Globus pallidus (tissue), 1 donor: ENCODE results near the gene TEX22.

Experiments
- DNase-seq: peaks from one replicate; pipeline ENCODE4 v3.0.0-alpha.2; 2015; ENCODE audit warnings: low spot score

TEX22 gene

GRCh38 chr14:105400016-105400415 lies 1.7 kb downstream of the TEX22 start:
- DNase-seq, result no peak

GRCh38 chr14:105401699-105402098 lies 3.4 kb downstream of the TEX22 start:
- no peak for DNase-seq

DNA sequence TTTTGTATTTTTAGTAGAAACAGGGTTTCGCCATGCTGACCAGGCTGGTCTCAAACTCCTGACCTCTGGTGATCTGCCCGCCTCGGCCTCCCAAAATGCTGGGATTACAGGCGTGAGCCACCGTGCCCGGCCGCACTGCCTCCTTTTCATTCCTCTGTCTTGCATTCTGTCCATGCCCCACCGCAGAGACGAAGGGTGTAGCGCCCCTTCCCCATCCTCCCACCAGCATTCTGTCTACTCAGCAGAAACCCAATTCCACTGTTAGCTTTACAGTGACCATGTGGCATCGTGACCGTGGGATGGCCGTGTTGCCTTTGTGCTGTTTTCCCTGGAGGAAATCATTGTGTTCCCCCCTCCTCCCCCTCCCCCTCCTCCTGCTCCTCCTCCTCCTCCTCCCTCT lies 10.3 kb downstream of the TEX22 start:
- no peak for DNase-seq

- no peak for DNase-seq
Measured at GRCh38 chr14:105409364-105409763, 11.0 kb downstream of the TEX22 start.

DNA sequence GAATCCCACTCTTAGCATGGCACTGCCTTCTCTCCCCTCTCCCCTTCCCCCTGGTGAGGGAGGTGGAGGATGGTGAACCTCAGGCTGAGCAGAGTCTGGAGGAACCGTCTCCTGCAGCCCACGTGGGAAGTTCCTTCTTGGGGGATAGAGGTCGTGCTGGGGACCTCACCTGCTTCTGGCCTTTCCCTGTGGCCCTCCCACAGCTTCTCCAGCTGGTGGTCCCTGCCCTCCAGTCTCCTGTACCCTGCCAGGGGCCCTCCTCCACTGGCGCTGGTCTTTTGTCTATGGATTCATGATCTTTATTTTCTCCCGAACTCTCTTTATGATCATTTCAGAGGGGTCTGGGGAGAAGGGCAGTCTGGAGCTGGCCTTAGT lies 12.3 kb downstream of the TEX22 start:
- no peak for DNase-seq

GRCh38 chr14:105411017-105411941 lies 12.9 kb downstream of the TEX22 start:
- DNase-seq, result no peak

DNA sequence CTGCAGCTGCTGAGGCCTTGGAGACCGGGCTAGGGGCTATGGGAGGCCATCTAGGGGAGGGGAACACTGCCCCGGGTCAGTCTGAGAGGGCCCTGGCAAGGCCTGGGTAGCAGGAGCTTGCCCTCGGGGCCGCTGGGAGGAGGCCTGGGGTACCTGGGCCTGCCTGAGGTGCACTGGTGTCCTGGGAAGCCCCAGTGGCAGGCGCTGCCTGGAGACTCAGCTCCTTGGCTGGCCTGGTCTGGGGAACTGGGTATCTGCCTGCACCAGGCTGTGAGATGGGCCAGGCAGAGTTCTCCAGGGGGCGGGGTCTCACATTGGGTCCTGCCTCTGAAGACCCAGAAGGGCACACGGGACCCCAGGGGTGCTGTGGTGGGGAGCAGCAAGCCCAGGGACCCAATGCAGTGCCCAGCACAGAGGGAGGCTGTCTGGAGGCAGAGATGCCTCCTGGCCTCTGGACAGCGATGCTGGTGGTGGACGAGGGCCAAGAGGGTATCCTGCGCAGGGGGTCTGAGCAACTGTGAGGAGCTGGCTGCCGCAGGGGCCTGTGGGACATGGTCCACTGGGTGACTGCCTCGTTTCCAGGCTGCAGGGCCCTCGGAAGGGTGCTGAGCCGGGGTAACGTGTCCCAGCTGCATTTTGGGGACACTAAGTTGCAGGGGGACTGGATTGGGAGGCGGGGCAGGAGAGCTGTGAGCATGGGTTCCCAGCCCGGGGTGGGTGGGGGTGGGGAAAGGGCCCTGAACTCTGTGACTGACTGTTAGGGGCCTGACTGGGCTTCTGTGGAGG lies 13.8 kb downstream of the TEX22 start:
- no peak for DNase-seq

- no peak for DNase-seq
Measured at GRCh38 chr14:105412771-105413543, 14.6 kb downstream of the TEX22 start.

DNA sequence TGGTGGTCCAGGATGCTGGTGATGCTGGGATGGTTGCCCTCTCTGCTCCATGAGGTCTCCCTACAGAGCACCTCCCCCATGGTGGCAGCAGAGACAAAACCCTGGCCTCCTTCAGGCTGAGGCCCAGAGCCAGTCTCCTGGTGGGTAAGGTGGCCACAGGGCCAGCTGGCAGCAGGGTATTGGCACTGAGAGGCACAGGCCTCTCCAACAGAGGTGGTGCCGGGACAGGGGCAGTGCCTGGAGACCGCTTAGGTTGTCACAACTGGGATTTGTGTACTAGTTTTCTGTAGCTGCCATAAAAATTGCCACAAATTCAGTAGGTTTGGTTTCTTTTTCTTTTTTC lies 15.2 kb downstream of the TEX22 start:
- DNase-seq, result peak; percentile 58

GRCh38 chr14:105414456-105415371 lies 16.4 kb downstream of the TEX22 start:
- DNase-seq, result peak; percentile 69

DNA sequence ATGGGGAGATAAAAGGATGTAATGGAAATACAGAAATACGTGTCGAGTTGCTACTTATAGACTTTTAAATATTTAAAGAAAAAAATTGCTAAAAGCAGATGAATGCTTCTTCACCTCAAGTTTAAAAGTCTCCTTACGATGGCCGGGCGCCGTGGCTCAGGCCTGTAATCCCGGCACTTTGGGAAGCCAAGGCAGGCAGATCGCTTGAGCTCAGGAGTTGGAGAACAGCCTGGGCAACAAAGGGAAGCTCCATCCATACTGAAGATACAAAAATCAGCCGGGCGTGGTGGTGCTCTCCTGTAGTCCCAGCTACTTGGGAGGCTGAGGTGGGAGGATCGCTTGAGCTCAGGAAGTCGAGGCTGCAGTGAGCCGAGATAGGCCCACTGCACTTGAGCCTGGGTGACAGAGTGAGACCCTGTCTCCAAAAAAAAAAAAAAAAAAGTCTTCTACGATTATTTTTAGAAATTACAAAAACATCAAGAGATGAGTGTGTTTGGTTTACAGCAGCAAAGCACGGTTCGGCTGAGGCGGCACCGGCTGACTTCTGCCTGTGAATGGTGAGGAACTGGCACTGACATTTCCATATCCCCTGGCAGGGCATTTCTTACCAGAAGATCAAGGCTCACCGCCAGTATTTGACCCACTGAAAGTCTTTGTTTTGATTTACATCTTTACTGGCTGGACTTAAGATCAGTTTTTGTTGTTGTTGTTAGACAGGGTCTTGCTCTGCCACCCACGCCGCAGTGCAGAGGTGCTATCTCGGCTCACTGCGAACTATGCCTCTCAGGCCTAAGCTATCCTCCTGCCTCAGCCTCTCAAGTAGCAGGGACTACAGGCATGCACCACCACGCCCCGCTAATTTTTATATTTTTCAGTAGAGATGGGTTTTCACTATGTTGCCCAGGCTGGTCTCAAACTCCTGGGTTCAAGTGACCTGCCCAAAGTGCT lies 17.4 kb downstream of the TEX22 start:
- no peak for DNase-seq

GRCh38 chr14:105416671-105417070 lies 18.3 kb downstream of the TEX22 start:
- no peak for DNase-seq

GRCh38 chr14:105417690-105418121 lies 19.4 kb downstream of the TEX22 start:
- DNase-seq, result no peak

DNA sequence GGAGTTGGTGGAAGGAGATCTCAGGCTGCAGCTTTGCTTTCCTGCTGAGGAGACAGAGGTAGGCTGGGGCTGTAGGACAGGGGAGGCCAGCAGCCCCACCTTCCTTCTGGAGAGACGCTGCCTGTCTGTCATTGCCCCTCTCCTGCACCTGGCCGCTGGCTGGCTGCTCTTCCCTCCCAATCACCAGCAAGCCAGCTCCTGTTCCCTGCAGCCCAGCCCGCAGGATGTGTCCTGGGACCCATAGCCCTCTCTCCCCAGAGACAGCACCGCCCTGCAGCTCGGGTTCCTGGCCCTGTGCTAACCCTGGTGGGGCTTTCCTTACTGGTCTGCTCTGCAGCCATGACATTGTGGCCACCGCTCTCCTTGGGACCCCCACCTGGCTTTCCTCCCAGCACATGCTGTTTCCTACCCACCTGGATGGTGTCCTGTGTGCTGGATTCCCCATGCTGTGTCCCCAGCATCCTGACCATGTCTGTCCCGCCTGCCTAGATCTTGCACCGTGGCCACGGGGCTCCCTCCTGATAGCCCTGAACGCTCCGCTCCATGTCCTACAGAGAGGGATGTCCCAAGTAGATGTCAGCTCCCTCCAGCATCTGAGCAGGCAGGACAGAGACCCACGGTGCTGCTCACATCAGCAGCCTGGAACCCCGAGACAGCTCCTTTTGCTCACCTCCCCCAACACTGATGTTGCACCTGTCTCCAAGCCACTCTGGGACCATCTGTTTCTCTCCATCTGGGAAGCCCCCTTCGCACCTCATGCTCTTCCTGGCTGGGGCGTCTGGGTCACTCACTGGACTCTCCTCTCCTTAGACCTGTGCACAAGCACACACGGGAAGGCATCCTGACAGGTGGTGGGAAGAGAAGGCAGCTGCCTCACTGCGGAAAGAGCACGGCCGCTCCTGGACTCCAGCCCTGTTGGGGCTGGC lies 20.2 kb downstream of the TEX22 start:
- DNase-seq, result no peak

GRCh38 chr14:105419195-105420091 lies 21.1 kb downstream of the TEX22 start, which contains the start of gene MTA1:
Gene MTA1, plus strand, starts transcription at chr14:105419827. Its CDS starts 209 bp downstream, at chr14:105420036.
- no peak for DNase-seq

DNA sequence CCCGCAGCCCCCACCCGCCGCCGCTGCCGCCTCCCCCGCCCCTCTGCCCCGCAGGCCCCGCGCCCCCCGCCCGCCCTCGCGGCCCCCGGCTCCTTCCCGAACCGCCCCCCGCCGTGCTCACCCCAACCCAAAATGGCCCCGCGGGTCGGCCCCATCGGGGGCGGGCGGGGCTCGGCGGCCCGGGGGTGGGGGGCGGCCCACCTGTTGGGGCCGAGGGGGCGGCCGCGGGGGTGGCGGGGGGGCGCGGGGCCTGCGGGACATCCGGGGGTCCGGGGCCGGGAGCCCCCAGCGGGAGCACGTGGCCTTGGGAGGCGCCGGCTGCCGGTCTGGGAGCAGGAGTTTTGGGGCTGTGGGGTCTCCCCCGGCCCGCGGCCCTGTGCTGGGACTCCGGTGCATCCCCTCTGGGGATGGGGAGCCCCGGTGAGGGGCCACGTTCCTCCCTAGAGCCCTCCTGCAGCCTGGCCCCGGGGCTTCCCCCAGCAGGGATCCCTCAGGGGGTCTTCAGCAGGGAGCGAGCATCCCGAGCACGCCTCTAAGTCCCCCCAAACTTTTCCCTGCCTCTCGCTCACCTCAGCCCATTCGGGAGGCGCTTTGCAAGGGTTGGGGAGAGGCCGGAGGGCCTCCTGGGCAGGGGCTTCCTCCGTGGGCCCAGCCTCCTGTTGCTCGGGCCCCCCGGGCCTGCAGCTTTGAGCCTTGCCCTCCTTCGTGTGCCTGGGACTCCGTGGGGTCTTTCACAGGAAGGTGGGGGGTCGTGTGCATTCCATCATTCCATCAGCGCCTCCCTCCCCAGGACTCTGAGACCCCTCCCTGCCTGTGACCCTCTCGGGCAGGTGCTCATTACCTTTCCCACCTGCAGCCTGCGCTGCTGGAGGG lies 22.0 kb downstream of the TEX22 start:
- DNase-seq, result no peak
